AG04449 (cell line): ENCODE results near the gene TLN1.

Source experiments
- CTCF ChIA-PET: fragments of 350-600 bp; formaldehyde crosslinking; extraction: SDS; loops from one replicate; lab custom pipeline; 2021; ENCODE audit warnings: antibody characterized with exemption; lab: Yijun Ruan, JAX
- POLR2A ChIA-PET: fragments of 400-600, 350-600 bp; formaldehyde crosslinking; extraction: SDS; loops from one replicate; lab custom pipeline; 2020; ENCODE audit warnings: antibody characterized with exemption, inconsistent platforms; lab: Yijun Ruan, JAX
- DNase-seq: peaks from one replicate; pipeline ENCODE4 v3.0.0-alpha.2; 2010; ENCODE audit warnings: low read depth, low spot score
- H3K4me3 ChIP-seq: 2 replicates; pipeline ENCODE4 v1.5.1; 2011; ENCODE audit warnings: low read depth, mild to moderate bottlenecking, control low read depth, low read length
- CTCF ChIP-seq: IDR thresholded peaks from one replicate; pipeline ENCODE4 v1.5.1; 2011; ENCODE audit warnings: mild to moderate bottlenecking, moderate library complexity, low read length, control low read depth, inconsistent platforms; ENCODE audit not compliant: insufficient read depth; ENCODE audit errors: missing control alignments

Gene TLN1

GRCh38 chr9:35711501-35712428, 20.2 kb downstream of the TLN1 start:
- no peak for DNase-seq
- no peak for TF ChIP-seq CTCF
- no peak overlapping the region for H3K4me3 ChIP-seq
- ChIA-PET CTCF (interaction anchor here (1.1 to 34.3 kb wide), 4 partner anchors 6 to 108 kb away, joined by 4 to 816 read pairs (median 410); partner anchors contain the start of genes CREB3, TLN1 and TPM2), POLR2A (interaction anchor here (0.7 to 3.0 kb wide), 7 partner anchors 10 to 22 kb away, joined by 3 to 16 read pairs (median 5); partner anchors contain the start of genes CREB3, TLN1 and TPM2)

GRCh38 chr9:35710818-35711500, 21.0 kb downstream of the TLN1 start:
- POLR2A ChIA-PET: interaction anchor here (0.7 to 3.0 kb wide), 4 partner anchors 10 to 21 kb away, joined by 3 to 16 read pairs (median 6); partner anchors contain the start of gene TPM2
- no peak overlapping the region for H3K4me3 ChIP-seq
- DNase-seq: no peak
- no peak for TF ChIP-seq CTCF
- CTCF ChIA-PET: interaction anchor here (31.2 to 34.3 kb wide), 2 partner anchors 7 to 8 kb away, joined by 816 read pairs; partner anchors contain the start of genes CREB3, TLN1 and TPM2

GRCh38 chr9:35708146-35708545, 23.8 kb downstream of the TLN1 start:
- TF ChIP-seq CTCF: no peak
- DNase-seq: no peak
- H3K4me3 ChIP-seq: no peak overlapping the region
- ChIA-PET POLR2A (interaction anchor here (3.2 to 4.0 kb wide), 2 partner anchors 13 to 21 kb away, joined by 21 to 27 read pairs; no protein-coding TSS in a partner anchor), CTCF (interaction anchor here (2.1 to 34.3 kb wide), 3 partner anchors 5 to 47 kb away, joined by 7 to 816 read pairs (median 816); partner anchors contain the start of genes CREB3, TLN1 and TPM2)

GRCh38 chr9:35706951-35707350, 25.0 kb downstream of the TLN1 start:
- CTCF ChIA-PET: interaction anchor here (31.2 to 34.3 kb wide), 2 partner anchors 4 to 11 kb away, joined by 816 read pairs; partner anchors contain the start of genes CREB3, TLN1 and TPM2
- DNase-seq: no peak
- TF ChIP-seq CTCF: no peak
- no peak overlapping the region for H3K4me3 ChIP-seq
- POLR2A ChIA-PET: interaction anchor here (0.5 to 4.0 kb wide), 3 partner anchors 9 to 22 kb away, joined by 3 to 27 read pairs (median 21); no protein-coding TSS in a partner anchor

GRCh38 chr9:35705836-35706430, 26.1 kb downstream of the TLN1 start:
- DNase-seq: no peak
- ChIA-PET CTCF (interaction anchor here (31.2 to 34.3 kb wide), 2 partner anchors 3 to 12 kb away, joined by 816 read pairs; partner anchors contain the start of genes CREB3, TLN1 and TPM2), POLR2A (interaction anchor here (0.6 to 4.0 kb wide), 5 partner anchors 10 to 23 kb away, joined by 4 to 27 read pairs (median 5); no protein-coding TSS in a partner anchor)
- no peak overlapping the region for H3K4me3 ChIP-seq
- TF ChIP-seq CTCF: no peak
